Measurements from ENCODE around the gene PACRG. TPM values are rescaled to one million over a fixed set of nuclear protein-coding genes. Genes with fewer than 3 reads are reported as not detected.

The PACRG gene
- total and polyA plus RNA-seq, 2 of the 8 experiments (the other 6 are each of a cell fraction or from before 2014, with no cell fraction given): 0.44 to 0.54 TPM

DNA sequence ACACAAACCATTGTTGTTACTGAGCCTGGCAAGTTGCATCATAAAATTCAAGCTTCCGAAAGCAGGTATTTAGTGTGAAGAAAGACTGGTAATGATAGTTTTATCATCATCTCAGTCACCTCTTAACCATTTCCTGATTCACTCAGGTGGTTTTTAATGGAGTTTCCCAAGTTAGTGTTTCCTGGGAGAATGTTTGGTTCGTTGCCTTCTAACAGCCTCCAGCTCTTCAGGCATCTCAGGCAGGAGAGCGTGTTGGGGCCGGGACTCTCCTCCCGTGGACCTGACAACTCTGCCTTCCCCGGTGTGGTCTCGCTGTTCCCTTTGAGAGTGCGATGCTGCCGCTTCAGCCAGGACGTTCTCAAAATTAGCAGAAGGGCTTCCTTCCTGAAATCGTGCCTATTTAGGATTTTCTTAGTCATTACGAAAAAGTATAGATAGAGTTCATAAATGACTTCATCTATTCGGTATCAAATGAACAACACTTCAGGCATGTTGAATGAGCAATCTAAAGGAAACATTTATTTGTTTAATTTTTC, 581.8 kb downstream of the PACRG start:
- no peaks in the 10 kb centered on the region for H3K4me1 ChIP-seq (replicated peaks in 1 of 4; ENCODE audit: control insufficient read depth in 3 of 4, insufficient read depth in 4 of 4, low read length in 3 of 4)
- no peak overlapping the region for H2BK120ac ChIP-seq (replicated peaks; ENCODE audit: low read depth, low read length)
- H3K79me1 ChIP-seq (ENCODE audit: low read depth, low read length): no peaks in the 10 kb centered on the region
- no peaks in the 10 kb centered on the region for H3K79me2 ChIP-seq (ENCODE audit: control insufficient read depth in 1 of 2, insufficient read depth in 2 of 2, low read length in 2 of 2)
- H3K56ac ChIP-seq (replicated peaks; ENCODE audit: insufficient read length, low read depth, low read length): no peak overlapping the region
- no peak for TF ChIP-seq TBP (IDR thresholded peaks at IDR 0.05; ENCODE audit: low read depth, low read length)
- TF ChIP-seq CTBP2 (IDR thresholded peaks at IDR 0.05; ENCODE audit: borderline replicate concordance, insufficient read depth, insufficient read length, low read length): no peak
- TF ChIP-seq RFX5 (IDR thresholded peaks at IDR 0.05; ENCODE audit: borderline replicate concordance, low read depth, low read length): no peak
- TF ChIP-seq TAF7 (optimal IDR thresholded peaks at IDR 0.05; ENCODE audit: borderline replicate concordance, low read depth, low read length): no peak
- TF ChIP-seq YY1 (IDR thresholded peaks at IDR 0.05; ENCODE audit: low read depth, low read length): no peak
- TF ChIP-seq BACH1 (IDR thresholded peaks at IDR 0.05; ENCODE audit: low read length): no peak
- TF ChIP-seq PHF8 (conservative IDR thresholded peaks at IDR 0.05; ENCODE audit: low read depth, low read length): no peak
- no peak for TF ChIP-seq SUZ12 (IDR thresholded peaks at IDR 0.05; ENCODE audit: low read length)
- no peak for TF ChIP-seq POLR2A (IDR thresholded peaks at IDR 0.05; ENCODE audit: control extremely low read depth in 1 of 2, low read depth in 2 of 2, low read length in 2 of 2)
- H3K23me2 ChIP-seq (ENCODE audit: low read depth, low read length): no peaks in the 10 kb centered on the region
- no peak overlapping the region for H3K14ac ChIP-seq (ENCODE audit: insufficient read length)
- no peak overlapping the region for H3K18ac ChIP-seq (ENCODE audit: extremely low read depth, low read length)
- FAIRE-seq: no peak
- H2BK15ac ChIP-seq (ENCODE audit: low read length): no peak overlapping the region
- no peak overlapping the region for H2BK12ac ChIP-seq (ENCODE audit: low read depth, low read length)
- no peak overlapping the region for H3K9ac ChIP-seq (replicated peaks in 1 of 4; ENCODE audit: extremely low read depth in 1 of 4, low read depth in 3 of 4, low read length in 3 of 4)
- no peaks in the 10 kb centered on the region for H3K27me3 ChIP-seq (replicated peaks in 1 of 4; ENCODE audit: control insufficient read depth in 3 of 4, extremely low read depth in 1 of 4, insufficient read depth in 3 of 4, low read length in 3 of 4)
- no peaks in the 10 kb centered on the region for H4K20me1 ChIP-seq (replicated peaks in 1 of 2; ENCODE audit: control insufficient read depth in 1 of 2, insufficient read depth in 2 of 2, low read length in 2 of 2)
- no peak overlapping the region for H3K23ac ChIP-seq (ENCODE audit: insufficient read length)
- H3K36me3 ChIP-seq (ENCODE audit: control insufficient read depth in 2 of 4, insufficient read depth in 4 of 4, low read length in 3 of 4): no peaks in the 10 kb centered on the region
- peak overlapping the region; percentile 15 for H4K5ac ChIP-seq (ENCODE audit: insufficient read length, low read depth, low read length)
- H3K4me3 ChIP-seq (ENCODE audit: extremely low read depth in 1 of 4, insufficient read depth in 2 of 4, low read depth in 3 of 4, low read length in 4 of 4): no peak overlapping the region
- no peak overlapping the region for H3K27ac ChIP-seq (ENCODE audit: low read depth, low read length)
- H4K8ac ChIP-seq (ENCODE audit: extremely low read depth, insufficient read depth, low read length): no peak overlapping the region
- no peaks in the 10 kb centered on the region for H3K9me3 ChIP-seq (ENCODE audit: insufficient read depth in 2 of 2, low read depth in 1 of 2, low read length in 1 of 2)
- no peak overlapping the region for H4K91ac ChIP-seq (replicated peaks; ENCODE audit: insufficient read length, low read length)
- ChIA-PET POLR2A (ENCODE audit: partially characterized antibody) (no interaction called here), CTCF (ENCODE audit: partially characterized antibody) (interaction anchor here (0.9 to 1.3 kb wide), 3 partner anchors 45 to 118 kb away, joined by 3 read pairs; no protein-coding TSS in a partner anchor)
- no peak overlapping the region for H2BK5ac ChIP-seq (ENCODE audit: low read depth, low read length)
- H3K4me2 ChIP-seq (ENCODE audit: insufficient read depth in 1 of 2, low read depth in 2 of 2, low read length in 2 of 2): no peak overlapping the region
- DNase-seq (ENCODE audit: low read depth in 1 of 2, low spot score in 2 of 2): no peak
- no peak overlapping the region for H2BK20ac ChIP-seq (ENCODE audit: low read length)
- WGBS, 2 experiments (ENCODE audit: extremely low coverage in 1 of 2, insufficient coverage in 1 of 2, insufficient read length in 1 of 2, insufficient replicate concordance in 2 of 2, low coverage in 1 of 2, low lambda C conversion rate in 2 of 2, missing lambda C conversion rate in 1 of 2): 88% methylated on average over 13 of the region's 13 CpGs; no CpG with 5 or more reads in 1 of the 2 experiments
- no peak overlapping the region for H3K4ac ChIP-seq (replicated peaks; ENCODE audit: insufficient read length, low read depth, low read length)
- H2AFZ ChIP-seq (ENCODE audit: low read length): no peak overlapping the region
- H2AK5ac ChIP-seq (ENCODE audit: low read depth, low read length): no peak overlapping the region
